Panc1 (cell line): ENCODE data around the gene SH3BP4.

Experiments used
- TF ChIP-seq, protein P1 (sequence below): fragments of 450-650 bp; IDR thresholded peaks from 2 replicates; pipeline ENCODE4 v1.5.1; 2017; ENCODE audit warnings: mild to moderate bottlenecking
- TF ChIP-seq, protein P2 (sequence below), 2 experiments: IDR thresholded peaks; 2 replicates each; pipeline ENCODE4 v1.6.1; 2011 to 2012; ENCODE audit warnings: low read depth in 2 of 2, control low read depth in 1 of 2, low read length in 1 of 2, mild to moderate bottlenecking in 1 of 2, moderate library complexity in 1 of 2; ENCODE audit not compliant: insufficient read depth in 1 of 2

DNA sequence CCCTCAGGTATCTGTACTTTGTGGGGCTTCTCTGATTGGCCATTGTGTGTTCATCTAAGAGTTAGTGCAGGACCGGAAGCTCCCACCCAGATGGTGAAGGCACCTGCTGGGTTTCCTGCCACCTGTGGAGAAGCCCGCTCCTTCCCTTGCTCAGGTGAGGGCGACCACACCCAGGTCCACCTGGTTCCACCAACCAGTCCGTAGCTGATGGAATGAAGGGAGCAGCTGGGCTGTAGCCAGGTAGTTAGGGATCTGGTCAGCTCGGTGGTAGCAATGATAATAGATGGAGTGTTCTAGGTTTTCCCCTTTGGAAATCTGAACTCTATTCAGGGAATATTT, 16.0 kb downstream of the SH3BP4 start:
- TF ChIP-seq, protein P1, sequence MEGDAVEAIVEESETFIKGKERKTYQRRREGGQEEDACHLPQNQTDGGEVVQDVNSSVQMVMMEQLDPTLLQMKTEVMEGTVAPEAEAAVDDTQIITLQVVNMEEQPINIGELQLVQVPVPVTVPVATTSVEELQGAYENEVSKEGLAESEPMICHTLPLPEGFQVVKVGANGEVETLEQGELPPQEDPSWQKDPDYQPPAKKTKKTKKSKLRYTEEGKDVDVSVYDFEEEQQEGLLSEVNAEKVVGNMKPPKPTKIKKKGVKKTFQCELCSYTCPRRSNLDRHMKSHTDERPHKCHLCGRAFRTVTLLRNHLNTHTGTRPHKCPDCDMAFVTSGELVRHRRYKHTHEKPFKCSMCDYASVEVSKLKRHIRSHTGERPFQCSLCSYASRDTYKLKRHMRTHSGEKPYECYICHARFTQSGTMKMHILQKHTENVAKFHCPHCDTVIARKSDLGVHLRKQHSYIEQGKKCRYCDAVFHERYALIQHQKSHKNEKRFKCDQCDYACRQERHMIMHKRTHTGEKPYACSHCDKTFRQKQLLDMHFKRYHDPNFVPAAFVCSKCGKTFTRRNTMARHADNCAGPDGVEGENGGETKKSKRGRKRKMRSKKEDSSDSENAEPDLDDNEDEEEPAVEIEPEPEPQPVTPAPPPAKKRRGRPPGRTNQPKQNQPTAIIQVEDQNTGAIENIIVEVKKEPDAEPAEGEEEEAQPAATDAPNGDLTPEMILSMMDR = no peak
- TF ChIP-seq, protein P2, sequence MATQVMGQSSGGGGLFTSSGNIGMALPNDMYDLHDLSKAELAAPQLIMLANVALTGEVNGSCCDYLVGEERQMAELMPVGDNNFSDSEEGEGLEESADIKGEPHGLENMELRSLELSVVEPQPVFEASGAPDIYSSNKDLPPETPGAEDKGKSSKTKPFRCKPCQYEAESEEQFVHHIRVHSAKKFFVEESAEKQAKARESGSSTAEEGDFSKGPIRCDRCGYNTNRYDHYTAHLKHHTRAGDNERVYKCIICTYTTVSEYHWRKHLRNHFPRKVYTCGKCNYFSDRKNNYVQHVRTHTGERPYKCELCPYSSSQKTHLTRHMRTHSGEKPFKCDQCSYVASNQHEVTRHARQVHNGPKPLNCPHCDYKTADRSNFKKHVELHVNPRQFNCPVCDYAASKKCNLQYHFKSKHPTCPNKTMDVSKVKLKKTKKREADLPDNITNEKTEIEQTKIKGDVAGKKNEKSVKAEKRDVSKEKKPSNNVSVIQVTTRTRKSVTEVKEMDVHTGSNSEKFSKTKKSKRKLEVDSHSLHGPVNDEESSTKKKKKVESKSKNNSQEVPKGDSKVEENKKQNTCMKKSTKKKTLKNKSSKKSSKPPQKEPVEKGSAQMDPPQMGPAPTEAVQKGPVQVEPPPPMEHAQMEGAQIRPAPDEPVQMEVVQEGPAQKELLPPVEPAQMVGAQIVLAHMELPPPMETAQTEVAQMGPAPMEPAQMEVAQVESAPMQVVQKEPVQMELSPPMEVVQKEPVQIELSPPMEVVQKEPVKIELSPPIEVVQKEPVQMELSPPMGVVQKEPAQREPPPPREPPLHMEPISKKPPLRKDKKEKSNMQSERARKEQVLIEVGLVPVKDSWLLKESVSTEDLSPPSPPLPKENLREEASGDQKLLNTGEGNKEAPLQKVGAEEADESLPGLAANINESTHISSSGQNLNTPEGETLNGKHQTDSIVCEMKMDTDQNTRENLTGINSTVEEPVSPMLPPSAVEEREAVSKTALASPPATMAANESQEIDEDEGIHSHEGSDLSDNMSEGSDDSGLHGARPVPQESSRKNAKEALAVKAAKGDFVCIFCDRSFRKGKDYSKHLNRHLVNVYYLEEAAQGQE (IDR thresholded peaks at IDR 0.05; ENCODE audit: insufficient read depth in 1 of 2, low read depth in 2 of 2, low read length in 1 of 2) = no peak
